ENCODE data around the gene ZFP57.

Gene ZFP57

GRCh38 chr6:29633534-29633905 is 47.4 kb downstream of the ZFP57 start:
- no peak for TF ChIP-seq CTCF (IDR thresholded peaks at IDR 0.05)
- TF ChIP-seq ZFX (IDR thresholded peaks at IDR 0.05; ENCODE audit: borderline replicate concordance), result no peak
- no peak overlapping the region for H3K27ac ChIP-seq

GRCh38 chr6:29632789-29633533 is 48.0 kb downstream of the ZFP57 start, which contains the start of gene GABBR1:
Gene GABBR1, minus strand, starts transcription at chr6:29633183. Its CDS starts 798 bp downstream, at chr6:29632385.
- H3K27ac ChIP-seq, result no peak within 1 kb of the TSS

DNA sequence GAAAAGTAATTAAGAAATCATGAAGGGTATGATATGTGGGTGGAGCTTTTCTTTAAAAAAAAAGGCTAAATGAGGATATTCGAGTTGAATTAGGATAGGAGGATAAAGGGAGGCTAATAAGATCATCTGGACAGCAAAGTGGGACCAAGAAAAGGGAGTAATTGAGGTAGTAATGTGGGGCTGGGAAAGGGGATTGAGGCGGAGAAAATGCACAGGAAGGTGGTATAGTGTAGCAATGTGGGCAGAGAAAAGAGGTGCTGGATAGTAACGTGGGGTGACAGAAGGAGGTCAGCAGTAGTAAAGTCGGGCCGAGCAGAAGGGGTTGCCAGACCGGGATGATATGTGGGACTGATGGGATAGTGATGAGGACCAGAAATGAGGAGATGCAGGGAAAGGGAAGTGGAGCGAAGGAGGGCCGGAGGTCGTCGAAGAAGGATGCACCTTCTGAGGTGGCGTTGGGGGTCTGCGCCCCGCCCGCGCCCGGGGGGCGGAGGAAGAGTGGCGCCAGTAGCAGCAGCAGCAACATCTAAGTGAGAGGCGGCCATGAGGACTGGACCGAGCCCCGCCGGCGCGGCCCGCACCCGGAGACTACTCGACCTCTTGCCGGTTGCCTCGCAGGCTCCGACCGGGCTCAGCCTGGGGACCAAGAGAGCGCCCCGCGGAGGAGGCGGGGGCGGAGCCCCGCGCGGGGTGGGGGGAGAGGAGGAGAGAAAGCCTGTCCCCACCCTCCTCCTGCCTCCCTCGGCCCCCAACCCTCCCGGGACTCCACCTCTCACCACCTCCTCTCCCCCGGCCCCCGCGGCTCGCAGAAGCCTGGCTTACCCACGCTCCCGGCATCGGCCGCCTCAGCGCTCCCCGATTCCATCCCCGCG is 48.9 kb downstream of the ZFP57 start:
- TF ChIP-seq CTCF (IDR thresholded peaks at IDR 0.05), result no peak
- no peak for TF ChIP-seq ZFX (IDR thresholded peaks at IDR 0.05; ENCODE audit: borderline replicate concordance)
- no peak overlapping the region for H3K27ac ChIP-seq

More at GRCh38 chr6:29632789-29633533, 48.0 kb downstream of the ZFP57 start, which contains the start of gene GABBR1:
- TF ChIP-seq ZFX (IDR thresholded peaks at IDR 0.05; ENCODE audit: borderline replicate concordance) (no peak), CTCF (IDR thresholded peaks at IDR 0.05) (no peak)

GRCh38 chr6:29631209-29631810 is 49.6 kb downstream of the ZFP57 start:
- no peak overlapping the region for H3K27ac ChIP-seq

GRCh38 chr6:29630315-29630714 is 50.6 kb downstream of the ZFP57 start:
- H3K27ac ChIP-seq, result no peak overlapping the region
- TF ChIP-seq ZFX (IDR thresholded peaks at IDR 0.05; ENCODE audit: borderline replicate concordance) (no peak), CTCF (IDR thresholded peaks at IDR 0.05) (no peak)

More at GRCh38 chr6:29631209-29631810, 49.6 kb downstream of the ZFP57 start:
- TF ChIP-seq ZFX (IDR thresholded peaks at IDR 0.05; ENCODE audit: borderline replicate concordance) (no peak), CTCF (IDR thresholded peaks at IDR 0.05) (no peak)

DNA sequence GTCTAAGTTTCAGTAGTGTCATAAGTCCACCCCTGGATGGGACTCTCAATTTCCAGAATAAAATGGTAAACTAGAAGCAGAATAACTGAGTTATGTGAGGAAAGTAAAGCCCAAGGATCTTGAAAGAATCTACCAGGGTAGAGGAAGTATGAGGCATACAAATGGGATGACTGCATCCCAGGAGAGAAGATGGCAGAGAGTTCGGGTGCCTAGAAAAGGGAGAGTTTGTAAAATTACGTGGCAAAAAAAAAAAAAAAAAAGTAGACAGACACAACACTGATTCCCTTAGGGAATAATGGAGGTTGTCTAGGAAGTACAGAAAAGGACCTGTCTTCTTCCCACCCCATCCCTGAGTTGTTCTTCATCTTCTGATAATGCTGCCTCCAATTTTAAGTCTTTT is 51.4 kb downstream of the ZFP57 start:
- TF ChIP-seq ZFX (IDR thresholded peaks at IDR 0.05; ENCODE audit: borderline replicate concordance) (no peak), CTCF (IDR thresholded peaks at IDR 0.05) (no peak)
- no peak overlapping the region for H3K27ac ChIP-seq
